Measurements from ENCODE around the gene TAOK1.

TAOK1 gene

DNA sequence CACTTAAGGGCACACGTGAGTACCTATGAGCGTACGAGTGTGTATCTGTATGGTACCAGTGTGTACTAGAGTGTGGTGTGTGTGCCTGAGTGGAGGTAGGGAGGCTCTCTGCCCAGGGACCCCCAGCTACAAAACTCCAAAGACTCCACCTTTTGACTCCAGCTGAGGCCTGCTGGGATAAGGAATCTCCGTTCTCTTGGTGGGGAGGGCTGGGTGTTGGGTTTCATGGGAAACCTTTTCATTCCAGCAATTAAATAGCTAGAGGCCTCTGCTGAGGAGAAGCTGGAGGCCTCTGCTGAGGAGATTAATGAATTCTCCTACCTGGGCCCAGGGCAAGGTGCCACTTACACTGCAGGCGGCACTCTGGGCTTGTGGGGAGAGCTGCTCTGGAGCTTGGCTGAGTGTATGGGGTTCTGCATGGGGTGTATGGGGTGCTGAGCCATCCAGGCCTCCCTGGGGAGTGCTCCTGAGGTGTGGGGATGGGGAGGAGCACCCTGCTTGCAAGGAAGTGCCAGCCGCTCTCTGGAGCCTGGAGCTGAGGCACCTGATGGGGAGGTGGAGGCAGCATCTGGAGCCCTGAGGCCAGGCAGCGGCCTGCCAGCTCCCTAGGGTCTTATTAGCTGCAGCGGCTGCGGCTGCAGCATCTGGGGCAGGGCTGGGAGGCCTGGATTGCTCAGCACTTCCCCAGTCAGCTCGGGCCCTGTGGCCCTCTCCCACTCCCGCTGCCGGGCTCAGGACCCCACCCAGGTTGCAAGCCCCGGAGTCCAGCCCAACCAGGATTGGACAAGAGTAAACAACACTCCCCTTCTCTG, 207.4 kb downstream of the TAOK1 start:
- Histone ChIP-seq H3K4me3 (ENCODE audit: low read depth, low read length) (no peak overlapping the region), H3K36me3 (no peaks in the 10 kb centered on the region; the same call in 1 of the 2 replicates), H3K27ac (no peak overlapping the region), H3K27me3 (ENCODE audit: insufficient read depth, low read depth, severe bottlenecking) (no peaks in the 10 kb centered on the region), H3K9me3 (ENCODE audit: severe bottlenecking) (no peaks in the 10 kb centered on the region)
- no peak for TF ChIP-seq CTCF (IDR thresholded peaks at IDR 0.05; ENCODE audit: low read depth, low read length)
- no peak for DNase-seq

Data from WERI-Rb-1 (cell line).